ENCODE data around the gene CPXM2.

The CPXM2 gene
- long read RNA-seq, partial matches to known transcripts, result 0 of 1 reads
- long read RNA-seq, other reads (novel, unspliced or antisense), result 1 of 1 reads

- Histone ChIP-seq H3K27me3 (ENCODE audit: insufficient read depth, poor library complexity, severe bottlenecking) (peaks cover 7% of the 10 kb centered on the region), H3K4me3 (replicated peaks; ENCODE audit: insufficient read depth, low read length) (no peak within 1 kb of the TSS), H3K27ac (replicated peaks) (no peak within 1 kb of the TSS)
- TF ChIP-seq SPI1 (IDR thresholded peaks at IDR 0.05; ENCODE audit: borderline replicate concordance, low read depth), result no peak
- no peak for TF ChIP-seq POLR2AphosphoS5 (IDR thresholded peaks at IDR 0.05; ENCODE audit: low read depth)
- TF ChIP-seq CTCF (IDR thresholded peaks at IDR 0.05; ENCODE audit: insufficient read depth, low read length), result no peak
- no peak for TF ChIP-seq GABPA (IDR thresholded peaks at IDR 0.05; ENCODE audit: low read depth)
- TF ChIP-seq REST (IDR thresholded peaks at IDR 0.05; ENCODE audit: insufficient replicate concordance, low read depth), result no peak
- no peak for DNase-seq (ENCODE audit: low read depth in 1 of 2, low spot score in 1 of 2)
These were observed at the start of gene CPXM2 for GRCh38 chr10:123891144-123892071. Gene CPXM2, minus strand, starts transcription at chr10:123891807. Its CDS starts 148 bp downstream, at chr10:123891659.

GRCh38 chr10:123939591-123939990 lies 48.0 kb upstream of the CPXM2 start:
- TF ChIP-seq REST (IDR thresholded peaks at IDR 0.05; ENCODE audit: insufficient replicate concordance, low read depth) (no peak), POLR2AphosphoS5 (IDR thresholded peaks at IDR 0.05; ENCODE audit: low read depth) (no peak), CTCF (IDR thresholded peaks at IDR 0.05; ENCODE audit: insufficient read depth, low read length) (no peak), SPI1 (IDR thresholded peaks at IDR 0.05; ENCODE audit: borderline replicate concordance, low read depth) (no peak), GABPA (IDR thresholded peaks at IDR 0.05; ENCODE audit: low read depth) (no peak)
- Histone ChIP-seq H3K4me3 (replicated peaks; ENCODE audit: insufficient read depth, low read length) (no peak overlapping the region), H3K27ac (replicated peaks) (no peak overlapping the region), H3K27me3 (ENCODE audit: insufficient read depth, poor library complexity, severe bottlenecking) (no peaks in the 10 kb centered on the region)
- DNase-seq (ENCODE audit: low read depth in 1 of 2, low spot score in 1 of 2), result no peak

GRCh38 chr10:123938890-123939289 lies 47.3 kb upstream of the CPXM2 start:
- Histone ChIP-seq H3K27me3 (ENCODE audit: insufficient read depth, poor library complexity, severe bottlenecking) (no peaks in the 10 kb centered on the region), H3K4me3 (replicated peaks; ENCODE audit: insufficient read depth, low read length) (no peak overlapping the region)
- no peak for TF ChIP-seq REST (IDR thresholded peaks at IDR 0.05; ENCODE audit: insufficient replicate concordance, low read depth)
- no peak for TF ChIP-seq SPI1 (IDR thresholded peaks at IDR 0.05; ENCODE audit: borderline replicate concordance, low read depth)
- TF ChIP-seq GABPA (IDR thresholded peaks at IDR 0.05; ENCODE audit: low read depth), result no peak
- no peak for TF ChIP-seq CTCF (IDR thresholded peaks at IDR 0.05; ENCODE audit: insufficient read depth, low read length)

More at GRCh38 chr10:123938890-123939289, 47.3 kb upstream of the CPXM2 start:
- DNase-seq (ENCODE audit: low read depth in 1 of 2, low spot score in 1 of 2), result no peak
- no peak overlapping the region for H3K27ac ChIP-seq (replicated peaks)
